HG03342 (cell line): ENCODE data around the gene ALKBH4.
"Not testable (repeated sequence)": the region's sequence is repeated elsewhere in the genome, so short reads cannot be mapped to it uniquely, and the experiment has no call there.

ENCODE experiments used
- ATAC-seq: cut with Tn5 transposase; IDR thresholded peaks from one replicate; pipeline ENCODE4 v1.9.1; 2021; ENCODE audit warnings: mild to moderate bottlenecking, moderate library complexity; ENCODE audit not compliant: unreplicated experiment

The ALKBH4 gene, protein sequence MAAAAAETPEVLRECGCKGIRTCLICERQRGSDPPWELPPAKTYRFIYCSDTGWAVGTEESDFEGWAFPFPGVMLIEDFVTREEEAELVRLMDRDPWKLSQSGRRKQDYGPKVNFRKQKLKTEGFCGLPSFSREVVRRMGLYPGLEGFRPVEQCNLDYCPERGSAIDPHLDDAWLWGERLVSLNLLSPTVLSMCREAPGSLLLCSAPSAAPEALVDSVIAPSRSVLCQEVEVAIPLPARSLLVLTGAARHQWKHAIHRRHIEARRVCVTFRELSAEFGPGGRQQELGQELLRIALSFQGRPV

DNA sequence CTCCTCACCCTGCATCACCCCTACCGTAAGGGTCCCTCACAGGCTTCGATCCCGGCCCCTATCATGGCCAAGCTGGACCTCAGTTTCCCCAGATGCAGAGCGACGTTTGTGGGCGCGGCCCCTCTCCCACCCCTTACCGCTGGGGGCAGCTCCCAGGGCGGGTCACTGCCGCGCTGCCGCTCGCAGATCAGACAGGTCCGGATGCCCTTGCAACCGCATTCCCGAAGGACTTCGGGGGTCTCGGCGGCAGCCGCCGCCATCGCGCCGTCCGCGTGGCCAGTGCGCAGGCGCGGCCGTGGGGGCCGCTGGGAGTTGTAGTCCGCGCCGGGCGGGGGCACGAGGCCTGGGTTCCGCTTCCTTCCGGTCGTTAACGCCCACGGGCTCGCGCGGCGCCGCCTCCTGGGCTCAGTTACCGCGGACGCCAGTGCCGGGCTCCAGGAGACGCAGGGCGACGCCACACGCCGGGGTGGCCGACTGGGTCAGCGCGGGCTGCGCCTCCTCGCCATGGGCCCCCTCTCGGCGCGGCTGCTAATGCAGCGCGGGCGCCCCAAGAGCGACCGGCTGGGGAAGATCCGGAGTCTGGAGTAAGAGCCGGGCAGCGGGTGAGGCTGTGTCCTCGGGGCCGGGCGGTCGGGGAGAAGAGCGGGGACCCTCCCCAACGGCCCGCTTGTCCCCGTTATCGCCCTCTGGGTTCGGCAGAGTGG is at the start of gene ALKBH4, which contains the start of gene LRWD1:
ALKBH4 (minus strand) TSS at position 287 of the 704 bp plus-strand sequence; CDS start at position 260, 27 bp downstream.
LRWD1 (plus strand) TSS at position 408 of the 704 bp plus-strand sequence; CDS start at position 505, 97 bp downstream.
- ATAC-seq: peak; percentile 88

DNA sequence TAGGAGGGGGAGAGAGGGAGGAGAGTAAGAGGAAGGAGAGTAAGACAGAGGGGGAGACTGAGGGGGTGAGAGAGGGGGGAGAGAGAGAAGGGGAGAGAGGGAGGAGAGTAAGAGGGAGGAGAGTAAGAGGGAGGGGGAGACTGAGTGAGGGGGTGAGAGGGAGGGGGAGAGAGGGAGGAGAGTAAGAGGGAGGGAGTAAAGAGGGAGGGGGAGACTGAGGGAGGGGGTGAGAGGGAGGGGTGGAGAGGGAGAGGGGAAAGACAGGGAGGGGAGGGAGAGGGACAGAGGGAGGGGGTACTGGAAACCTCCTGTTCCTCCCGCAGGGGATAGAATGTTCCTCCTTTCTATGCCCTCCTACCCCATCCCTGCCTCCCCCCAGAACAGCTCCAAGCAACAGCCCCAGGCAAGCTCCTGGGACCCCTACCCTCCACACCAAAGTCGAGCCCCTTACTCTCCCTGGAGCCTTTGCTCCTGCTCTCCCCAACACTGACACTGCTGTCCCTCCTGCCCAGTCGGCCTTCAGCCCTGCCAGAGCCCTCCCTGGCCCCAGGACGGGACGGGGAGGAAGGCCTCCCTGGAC is 48.1 kb upstream of the ALKBH4 start:
- not testable (repeated sequence) for ATAC-seq

DNA sequence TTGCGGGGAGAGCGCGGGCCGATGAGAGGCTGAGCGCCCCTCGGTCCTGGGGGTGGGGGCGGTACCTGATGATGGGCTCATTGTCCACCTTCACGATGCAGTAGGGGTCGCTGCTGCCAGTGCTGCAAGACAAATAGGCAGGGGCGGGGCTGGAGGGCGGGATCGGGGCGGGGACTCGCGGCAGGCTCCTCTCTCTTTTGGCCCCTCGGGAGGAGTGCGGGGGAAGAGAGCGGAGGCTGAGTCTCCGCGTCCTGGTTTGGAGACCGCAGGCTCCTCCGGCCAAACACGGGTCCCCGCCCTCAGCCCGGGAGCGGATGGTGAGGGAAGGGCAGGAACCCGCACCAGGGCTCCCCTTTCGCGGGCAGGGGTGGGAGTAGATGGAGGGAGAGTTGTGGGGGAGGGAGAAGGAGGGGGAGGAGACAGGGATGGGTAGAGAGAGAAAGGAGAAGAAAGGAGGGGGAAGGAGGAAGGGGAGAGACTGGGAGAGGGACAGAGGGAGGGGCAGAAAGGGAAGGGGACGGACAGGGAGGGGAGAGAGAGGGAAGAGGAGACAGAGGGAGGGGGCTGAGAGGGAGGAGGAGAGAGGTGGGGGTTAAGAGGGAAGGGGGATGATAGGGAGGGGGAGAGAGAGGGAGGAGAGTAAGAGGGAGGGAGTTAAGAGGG is 47.3 kb upstream of the ALKBH4 start:
- peak; percentile 41 for ATAC-seq

DNA sequence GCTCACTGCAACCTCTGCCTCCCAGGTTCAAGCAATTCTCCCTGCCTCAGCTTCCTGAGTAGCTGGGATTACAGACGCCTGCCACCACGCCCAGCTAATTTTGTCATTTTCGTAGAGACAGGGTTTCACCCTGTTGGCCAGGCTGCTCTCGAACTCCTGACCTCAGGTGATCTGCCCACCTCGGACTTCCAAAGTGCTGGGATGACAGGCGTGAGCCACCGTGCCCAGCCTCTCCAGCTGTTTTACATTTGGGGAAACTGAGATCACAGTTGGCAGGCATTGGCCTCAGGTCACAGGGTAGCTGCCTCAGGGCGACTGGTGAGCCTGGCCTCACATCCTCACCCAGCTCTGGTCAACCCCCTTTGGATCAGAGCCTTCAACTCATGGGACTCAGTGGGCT is 45.9 kb upstream of the ALKBH4 start:
- ATAC-seq: not testable (repeated sequence)

DNA sequence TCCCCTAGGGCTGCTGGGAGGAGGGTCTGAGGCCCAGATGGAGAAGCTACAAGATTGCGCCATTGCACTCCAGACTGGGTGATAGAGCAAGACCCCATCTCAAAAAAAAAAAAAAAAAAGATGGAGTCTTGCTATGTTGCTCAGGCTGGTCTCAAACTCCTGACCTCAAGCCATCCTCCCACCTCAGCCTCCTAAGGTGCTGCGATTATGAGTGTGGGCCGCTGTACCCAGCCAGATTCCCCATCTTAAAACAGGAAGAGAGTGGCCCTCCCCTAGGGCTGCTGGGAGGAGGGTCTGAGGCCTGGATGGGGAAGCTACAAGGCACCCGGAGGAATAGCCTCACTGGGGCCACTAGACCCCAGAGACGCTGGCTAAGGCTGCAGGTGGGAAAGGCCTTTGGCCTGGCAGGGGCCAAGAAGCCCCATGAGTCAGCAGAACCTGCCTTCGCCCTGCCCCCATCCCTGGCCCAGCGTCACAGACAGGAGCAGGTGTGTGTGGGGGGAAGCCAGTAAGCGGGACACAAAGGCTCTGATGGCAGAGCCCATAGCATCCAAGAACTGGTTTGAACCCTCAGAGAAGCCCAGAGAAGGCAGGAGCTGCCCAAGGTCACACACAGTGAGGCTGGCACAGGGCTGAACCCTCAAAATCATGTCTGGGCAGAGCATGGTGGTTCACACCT is 42.9 kb upstream of the ALKBH4 start:
- ATAC-seq: not testable (repeated sequence)

DNA sequence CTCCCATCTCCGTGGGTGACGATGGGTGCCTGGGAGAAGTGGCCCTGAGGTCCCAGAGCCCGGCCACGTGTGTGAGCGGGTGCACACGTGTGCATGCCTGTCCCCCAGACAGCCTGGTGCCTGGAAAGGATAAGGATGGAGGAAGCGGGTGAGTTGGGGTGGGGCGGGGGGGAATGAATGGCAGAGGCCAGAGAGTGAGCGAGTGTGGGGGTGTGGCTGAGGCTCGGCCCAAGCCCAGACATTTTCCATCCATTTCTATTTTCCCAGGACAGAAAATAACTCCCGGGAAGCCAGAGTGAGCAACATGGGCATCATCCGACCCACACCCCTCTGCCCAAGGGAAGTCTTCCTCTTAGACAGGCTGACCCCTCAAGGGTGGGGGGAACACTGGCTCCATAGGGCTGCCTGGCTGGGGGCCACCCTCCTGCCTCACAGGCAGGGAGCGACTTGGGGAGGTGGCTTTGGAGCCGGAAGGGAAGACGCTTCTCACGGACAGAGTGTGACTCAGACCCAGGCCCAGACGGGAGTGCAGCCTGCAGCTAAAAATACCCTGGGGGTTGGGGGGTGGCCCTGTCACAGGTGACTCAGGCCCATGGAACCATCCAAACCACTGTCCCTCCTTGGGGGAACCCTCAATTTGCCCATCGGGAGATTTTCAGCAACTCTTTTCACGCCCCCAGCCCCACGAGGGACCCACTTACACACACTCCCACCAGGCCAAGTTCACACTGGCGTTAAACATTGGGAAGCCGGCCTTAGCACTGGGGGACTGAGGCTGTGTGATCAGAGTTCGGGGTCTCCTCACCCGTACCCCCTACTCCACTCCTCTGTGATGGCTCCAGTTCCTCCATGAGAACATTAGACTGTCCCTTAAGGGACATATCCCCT is 40.9 kb upstream of the ALKBH4 start:
- ATAC-seq: not testable (repeated sequence)

DNA sequence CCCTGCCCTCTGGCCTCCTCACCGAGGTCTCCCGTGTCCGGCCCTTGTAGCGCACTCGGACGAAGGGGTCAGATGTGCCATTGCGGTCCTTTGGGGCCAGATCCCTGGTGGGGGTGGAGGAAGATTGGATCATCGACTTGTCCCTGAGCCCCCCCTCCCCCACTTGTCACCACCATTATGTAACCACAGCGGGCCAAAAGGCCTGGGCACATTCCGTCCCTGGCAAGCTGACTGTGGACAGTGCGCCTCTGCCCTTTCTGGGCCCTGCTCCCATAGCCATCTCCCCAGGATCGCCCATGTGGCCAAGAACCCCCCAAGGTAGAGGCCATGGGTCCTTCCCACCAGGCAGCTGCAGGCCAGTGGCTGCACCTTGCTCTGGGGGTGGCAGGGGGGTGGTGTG is 38.5 kb upstream of the ALKBH4 start:
- not testable (repeated sequence) for ATAC-seq

DNA sequence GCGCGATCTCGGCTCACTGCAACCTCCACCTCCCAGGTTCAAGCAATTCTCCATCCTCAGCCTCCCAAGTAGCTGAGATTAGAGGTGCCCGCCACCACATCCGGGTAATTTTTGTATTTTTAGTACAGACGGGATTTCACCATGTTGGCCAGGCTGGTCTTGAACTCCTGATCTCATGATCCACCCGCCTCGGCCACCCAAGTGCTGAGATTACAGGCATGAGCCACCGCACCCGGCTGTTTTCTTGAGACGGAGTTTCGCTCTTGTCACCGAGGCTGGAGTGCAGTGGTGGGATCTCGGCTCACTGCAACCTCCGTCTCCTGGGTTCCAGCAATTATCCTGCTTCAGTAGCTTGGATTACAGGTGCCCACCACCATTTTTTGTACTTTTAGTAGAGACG is 33.7 kb upstream of the ALKBH4 start:
- not testable (repeated sequence) for ATAC-seq

DNA sequence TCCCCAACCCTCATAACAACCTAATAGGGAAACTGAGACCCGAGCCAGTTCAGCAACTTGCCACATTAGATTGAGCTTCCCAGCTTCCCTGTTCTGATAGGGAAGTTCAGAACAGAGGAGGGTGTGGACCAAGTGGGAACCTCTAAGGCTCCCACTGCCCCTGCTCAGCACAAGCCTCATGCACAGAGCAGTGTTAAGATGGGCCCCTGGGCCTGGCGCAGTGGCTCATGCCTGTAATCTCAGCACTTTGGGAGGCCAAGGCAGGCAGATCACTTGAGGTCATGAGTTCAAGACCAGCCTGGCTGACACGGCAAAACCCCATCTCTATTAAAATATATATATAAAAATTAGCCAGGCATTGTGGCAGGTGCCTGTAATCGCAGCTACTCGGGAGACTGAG is 32.6 kb upstream of the ALKBH4 start:
- ATAC-seq: not testable (repeated sequence)

DNA sequence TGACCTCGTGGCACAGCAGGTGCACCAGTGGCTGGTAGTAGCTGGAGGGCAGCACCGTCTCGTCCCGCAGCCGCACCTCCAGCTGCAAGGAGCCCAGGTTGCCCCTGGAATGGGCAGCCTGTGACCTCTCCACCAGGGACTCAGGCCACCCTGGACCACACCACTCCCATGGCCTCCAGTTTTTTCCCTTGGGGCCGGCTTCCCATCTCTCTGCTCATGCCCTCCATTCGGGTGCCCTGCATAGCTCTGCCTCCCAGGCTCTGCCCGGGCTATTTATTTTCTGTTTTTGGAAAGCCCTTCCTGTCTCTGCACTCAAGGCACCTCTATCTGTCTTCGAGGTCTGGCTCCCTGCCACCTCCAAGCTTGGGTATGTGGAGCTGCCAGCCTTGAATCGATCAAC is 32.2 kb upstream of the ALKBH4 start:
- not testable (repeated sequence) for ATAC-seq

DNA sequence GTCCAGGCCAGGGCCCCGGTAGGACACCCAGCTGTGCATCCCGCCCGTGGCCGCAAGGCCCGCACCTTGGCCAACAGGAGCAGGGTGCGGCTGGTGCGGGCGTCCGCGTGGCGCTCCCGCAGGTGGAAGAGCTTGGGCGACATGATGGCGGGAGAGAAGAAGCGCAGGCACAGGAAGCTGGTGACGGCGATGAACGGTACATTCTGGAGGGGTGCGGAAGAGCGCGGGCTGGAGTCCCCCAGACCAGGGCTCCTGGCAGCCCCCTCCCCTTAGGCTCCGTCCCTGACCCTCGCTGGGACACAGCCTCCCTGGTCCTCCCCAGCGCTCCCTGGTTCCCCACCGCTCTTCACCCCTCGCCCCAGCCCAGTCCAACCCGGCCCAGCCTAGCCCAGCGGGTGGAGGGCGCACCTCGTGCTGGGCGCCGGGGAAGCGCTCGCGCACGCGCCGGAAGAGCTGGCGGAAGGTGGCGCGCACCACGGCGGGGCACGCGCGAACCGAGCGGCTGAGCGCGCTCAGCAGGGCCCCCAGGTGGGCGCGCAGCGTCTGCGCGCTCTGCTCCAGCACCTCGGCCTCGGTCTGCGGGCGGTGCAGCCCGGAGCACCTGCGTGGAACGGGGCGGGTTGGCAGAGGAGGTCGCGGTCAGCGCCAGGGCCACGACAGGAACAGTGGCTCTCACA is 29.9 kb upstream of the ALKBH4 start:
- peak; percentile 63 for ATAC-seq

DNA sequence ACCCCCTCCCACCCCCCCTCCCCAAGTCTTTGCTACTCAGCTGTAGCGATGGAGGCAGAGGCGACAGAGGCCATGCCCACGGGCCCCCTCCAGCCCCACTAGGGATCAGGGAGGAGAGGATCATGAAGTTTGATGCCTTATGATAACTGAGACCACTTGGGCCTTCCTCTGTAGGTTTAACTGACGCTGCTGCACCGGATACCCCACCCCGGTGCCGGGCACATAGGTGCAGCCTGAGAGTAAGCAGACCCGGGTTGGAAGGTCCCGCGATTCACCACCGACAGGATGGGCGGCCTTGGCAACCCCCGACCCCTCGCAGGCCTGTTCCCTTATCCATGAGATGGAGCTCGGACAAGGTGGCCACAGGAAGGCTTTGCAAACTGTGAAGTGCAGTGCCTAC is 29.4 kb upstream of the ALKBH4 start:
- not testable (repeated sequence) for ATAC-seq

DNA sequence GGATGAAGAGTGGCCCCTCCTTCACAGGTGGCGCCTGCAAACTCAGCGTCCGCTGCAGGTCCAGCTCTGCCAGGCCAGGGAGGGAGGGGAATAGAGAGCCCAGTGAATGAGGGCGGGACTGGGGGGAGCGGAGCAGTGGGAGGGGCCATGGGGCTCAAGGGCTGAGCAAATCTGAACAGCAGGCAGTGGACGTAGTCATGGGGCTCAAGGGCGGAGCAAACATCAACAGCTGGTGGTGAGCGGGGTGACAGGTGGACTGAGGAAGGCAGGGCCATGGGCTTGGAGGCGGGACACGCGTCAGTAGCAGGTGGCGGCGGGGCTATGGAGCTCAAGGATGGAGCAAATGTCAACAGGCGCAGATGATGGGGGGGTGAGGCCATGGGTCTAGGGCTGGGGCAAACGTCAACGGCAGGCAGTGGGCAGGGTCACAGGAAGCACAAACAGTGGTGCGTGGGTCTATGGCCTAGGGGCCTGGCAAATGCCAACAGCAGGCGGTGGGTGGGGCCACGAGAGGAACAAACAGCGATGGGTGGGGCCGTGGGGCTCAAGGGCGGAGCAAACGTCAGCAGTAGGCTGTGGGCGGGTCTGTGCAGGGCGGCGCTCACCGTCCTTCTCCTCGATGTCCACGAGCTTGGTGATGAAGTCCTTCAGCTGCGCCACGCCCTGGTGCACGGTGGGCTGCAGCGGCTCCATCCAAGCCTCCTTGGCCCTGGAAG is 28.7 kb upstream of the ALKBH4 start:
- peak; percentile 47 for ATAC-seq

DNA sequence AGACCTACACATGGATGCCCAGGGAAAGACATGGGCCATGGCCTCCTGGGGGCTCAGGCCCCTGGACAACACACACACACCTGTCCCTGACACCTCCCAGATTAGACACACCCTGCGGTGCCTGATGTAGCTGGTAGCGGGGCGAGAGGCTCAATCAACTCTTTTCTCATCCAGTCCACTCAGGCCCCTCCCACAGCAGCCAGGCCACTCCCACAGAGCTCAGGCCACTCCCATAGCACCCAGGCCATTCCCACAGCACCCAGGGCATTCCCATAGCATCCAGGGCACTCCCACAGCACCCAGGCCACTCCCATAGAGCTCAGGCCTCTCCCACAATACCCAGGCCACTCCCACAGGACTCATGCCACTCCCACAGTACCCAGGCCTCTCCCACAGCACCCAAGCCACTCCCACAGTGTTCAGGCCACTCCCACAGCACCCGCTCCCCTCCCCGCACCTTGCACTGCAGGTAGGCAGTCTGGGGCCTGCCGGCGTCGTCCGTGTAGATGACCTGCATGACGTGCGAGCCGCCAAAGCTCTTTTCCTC is 25.9 kb upstream of the ALKBH4 start:
- ATAC-seq: peak; percentile 34

DNA sequence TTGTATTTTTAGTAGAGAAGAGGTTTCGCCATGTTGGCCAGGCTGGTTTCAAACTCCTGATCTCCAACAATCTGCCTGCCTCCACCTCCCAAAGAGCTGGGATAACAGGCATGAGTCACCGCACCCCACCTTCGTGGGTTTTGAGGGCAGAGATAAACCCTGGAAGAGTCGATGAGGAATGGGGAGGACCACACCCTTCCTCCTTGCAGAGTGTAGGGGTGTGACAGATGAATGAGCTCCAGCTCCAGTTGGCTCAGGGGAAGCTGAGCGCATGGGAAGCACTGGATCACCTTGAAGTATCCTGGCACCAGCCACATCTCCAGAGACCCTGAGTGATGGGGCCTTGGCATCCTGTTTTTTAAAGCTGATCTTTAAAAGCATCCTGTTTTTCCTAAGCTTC is 19.7 kb upstream of the ALKBH4 start:
- ATAC-seq: not testable (repeated sequence)

DNA sequence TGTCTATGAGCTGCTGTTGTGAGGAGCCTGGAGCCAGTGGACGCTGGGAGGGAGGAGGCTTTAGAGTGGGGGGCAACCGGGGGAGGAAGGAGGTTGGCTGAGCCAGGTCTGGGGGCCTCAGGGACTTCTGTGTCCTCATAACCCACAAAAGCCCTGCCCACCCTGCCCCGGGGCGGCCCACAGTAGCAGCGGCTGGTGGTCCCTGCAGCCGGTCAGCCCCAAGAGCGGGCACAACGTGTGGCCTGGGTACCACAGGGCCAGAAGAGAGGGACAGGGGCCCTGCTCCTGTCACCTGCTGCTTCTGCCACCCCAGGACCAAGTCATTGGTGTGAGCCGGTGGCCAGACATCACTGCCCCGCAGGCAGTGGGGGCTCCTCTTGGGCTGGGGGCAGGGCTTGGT is 17.3 kb upstream of the ALKBH4 start:
- ATAC-seq: not testable (repeated sequence)

DNA sequence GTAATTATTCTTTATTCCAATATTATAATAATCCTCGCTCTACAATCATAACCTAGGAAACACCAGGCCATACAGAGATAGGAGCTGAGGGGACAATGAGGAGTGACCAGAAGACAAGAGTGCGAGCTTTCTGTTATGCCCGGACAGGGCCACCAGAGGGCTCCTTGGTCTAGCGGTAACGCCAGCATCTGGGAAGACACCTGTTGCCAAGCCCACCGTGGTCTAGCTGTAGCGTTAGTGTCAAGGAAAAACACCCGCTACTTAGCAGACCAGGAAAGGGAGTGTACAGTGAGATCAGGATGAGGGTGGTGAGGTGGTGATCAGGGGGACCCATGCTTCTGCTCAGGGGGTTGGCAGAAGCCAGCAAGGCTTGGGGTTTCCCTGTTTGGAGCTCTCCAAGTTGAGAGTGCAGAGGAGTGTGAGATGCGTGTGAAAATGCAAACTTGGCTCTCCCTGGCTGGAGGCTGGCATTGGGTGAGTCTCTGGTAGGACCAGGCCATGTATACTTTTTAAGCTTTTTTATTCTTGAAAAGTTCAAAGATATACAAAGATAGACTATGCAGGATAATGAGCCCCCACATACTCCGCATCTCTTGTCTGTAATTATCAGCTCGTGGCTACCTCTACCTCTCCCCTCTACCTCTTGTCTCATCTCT is 15.4 kb upstream of the ALKBH4 start:
- ATAC-seq: not testable (repeated sequence)

DNA sequence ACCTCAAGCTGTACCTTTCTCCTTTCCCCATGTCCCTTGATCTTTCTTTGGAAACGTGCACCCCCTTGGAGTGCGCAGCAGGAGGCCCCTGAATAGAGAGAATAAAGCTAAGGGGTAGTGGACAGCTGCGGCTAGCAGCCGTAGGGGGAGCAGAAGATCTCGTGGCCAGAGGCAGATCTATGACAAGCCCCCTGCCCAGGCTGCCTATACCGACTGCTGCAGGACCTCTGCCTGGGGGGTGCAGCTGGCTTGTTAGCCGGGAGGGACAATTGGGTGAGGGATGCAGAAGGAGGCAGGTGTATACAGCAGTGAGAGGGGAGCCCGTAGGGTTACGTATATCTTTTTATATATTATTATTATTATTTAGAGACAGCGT is 14.5 kb upstream of the ALKBH4 start:
- ATAC-seq: peak; percentile 20
